KOPT-K1 (cell line): ENCODE data around the gene KLK1.
"Not testable (repeated sequence)": the region's sequence is repeated elsewhere in the genome, so short reads cannot be mapped to it uniquely, and the experiment has no call there.

Experiments
- H3K27ac ChIP-seq: fragments of 200-600 bp; sonication (generic); 2 replicates; pipeline ENCODE4 v1.5.1; 2016; ENCODE audit warnings: antibody characterized with exemption, mild to moderate bottlenecking, low read depth, low read length; ENCODE audit not compliant: poor library complexity, severe bottlenecking
- H3K36me3 ChIP-seq: fragments of 200-600 bp; sonication (generic); 2 replicates; pipeline ENCODE4 v1.5.1; 2017; ENCODE audit warnings: antibody characterized with exemption, mild to moderate bottlenecking, low read length, moderate library complexity; ENCODE audit not compliant: insufficient read depth
- H3K9me3 ChIP-seq: fragments of 200-600 bp; sonication (generic); 2 replicates; pipeline ENCODE4 v1.5.1; 2017; ENCODE audit warnings: antibody characterized with exemption, low read length, mild to moderate bottlenecking; ENCODE audit not compliant: insufficient read depth, poor library complexity, severe bottlenecking

KLK1 gene

DNA sequence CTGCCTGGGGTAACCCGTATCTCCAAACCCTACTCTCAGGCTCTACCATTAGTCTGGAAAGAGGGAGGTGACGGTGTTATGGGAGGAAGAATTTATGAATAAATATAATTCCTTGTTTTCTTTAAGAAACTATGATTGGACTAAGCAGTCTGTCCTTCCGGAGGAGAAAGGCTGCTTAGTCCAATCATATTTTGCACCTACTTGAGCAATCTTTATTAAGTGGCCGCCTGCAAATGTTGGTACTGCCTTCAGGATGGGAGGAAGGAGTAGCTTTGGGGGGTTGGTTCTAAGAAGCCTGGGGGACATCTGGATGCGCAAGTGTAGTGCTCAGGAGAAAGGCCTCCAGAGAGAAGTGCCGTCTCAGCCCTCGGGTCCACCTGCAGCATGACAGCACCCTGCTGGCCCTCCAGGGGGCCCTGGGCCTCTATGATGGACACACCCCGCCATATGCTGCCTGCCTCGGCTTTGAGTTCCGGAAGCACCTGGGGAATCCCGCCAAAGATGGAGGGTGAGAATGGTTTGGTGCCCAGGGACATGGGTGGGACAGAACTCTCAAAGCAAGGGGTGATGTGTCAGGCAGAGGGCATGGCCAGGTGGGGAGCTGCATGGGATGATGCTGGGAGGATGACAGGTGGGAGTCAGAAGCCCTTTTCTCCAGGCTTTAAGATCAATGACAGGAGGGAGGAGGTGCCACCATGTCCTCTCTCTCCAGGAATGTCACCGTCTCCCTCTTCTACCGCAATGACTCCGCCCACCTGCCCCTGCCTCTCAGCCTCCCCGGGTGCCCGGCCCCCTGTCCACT, 29.3 kb downstream of the KLK1 start:
- H3K9me3 ChIP-seq: no peaks in the 10 kb centered on the region
- no peak overlapping the region for H3K27ac ChIP-seq
- H3K36me3 ChIP-seq: peaks cover 43% of the 10 kb centered on the region

DNA sequence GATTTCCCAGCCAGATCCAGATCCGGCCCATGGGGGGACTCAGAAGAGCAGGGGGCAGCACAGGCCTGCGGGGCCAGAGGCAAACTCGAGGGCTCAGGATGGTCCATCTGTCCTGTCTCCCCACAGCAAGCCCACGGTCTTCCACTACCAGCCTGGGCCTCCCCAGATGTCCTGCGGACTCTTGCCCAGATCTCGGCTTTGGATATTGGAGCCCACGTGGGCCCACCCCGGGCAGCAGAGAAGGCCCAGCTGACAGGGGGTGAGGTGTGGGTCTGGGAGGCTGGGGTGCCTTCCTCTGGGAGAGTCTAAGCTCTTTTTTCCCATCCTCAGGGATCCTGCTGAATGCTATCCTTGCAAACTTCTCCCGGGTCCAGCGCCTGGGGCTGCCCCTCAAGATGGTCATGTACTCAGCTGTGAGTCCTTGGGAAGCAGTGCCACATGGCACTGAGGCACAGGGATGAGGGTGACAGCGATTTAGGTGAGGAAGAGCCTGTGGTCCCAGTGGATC, 30.0 kb downstream of the KLK1 start:
- Histone ChIP-seq H3K36me3 (peaks cover 36% of the 10 kb centered on the region), H3K9me3 (no peaks in the 10 kb centered on the region), H3K27ac (no peak overlapping the region)

DNA sequence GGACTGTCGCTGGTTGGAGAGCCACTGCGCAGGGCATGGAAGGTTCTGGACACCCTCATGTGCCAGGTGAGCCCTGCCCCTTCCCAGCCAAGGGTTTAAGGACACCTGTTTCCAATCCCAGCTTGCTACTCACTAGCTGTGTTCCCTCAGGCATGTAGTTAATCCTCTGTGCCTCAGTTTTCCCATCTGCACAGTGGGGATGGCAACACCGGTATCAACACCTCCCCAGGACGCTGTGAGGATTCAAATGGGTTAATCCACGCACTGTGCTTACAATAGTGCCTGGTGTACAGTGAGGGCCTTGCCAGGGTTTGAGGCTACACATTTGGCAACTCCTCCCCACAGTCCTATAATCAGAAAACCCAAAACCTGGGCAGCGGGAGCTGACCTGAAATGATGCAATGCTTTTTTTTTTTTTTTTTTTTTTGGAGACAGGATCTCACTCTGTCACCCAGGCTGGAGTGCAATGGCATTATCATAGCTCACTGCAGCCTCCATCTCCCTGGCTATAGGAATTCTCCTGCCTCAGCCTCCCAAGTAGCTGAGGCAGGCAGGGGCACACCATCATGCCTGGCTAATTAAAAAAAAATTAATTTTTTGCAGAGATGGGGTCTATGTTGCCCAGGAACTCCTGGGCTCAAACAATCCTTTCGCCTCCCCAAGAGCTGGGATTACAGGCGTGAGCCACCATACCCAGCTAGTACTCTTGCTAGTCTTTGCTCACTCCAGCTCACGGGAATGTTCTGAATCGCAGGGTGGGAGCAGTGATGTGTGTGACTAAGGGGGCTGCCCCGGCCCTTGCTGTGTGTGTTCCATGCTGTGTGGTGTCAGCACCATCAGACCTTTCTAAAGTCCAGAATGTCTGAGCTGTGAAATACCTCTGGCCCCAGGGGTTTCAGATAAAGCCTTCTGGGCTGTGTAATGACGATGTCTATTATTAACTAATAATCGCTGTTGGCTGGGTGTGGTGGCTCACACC, 31.0 kb downstream of the KLK1 start:
- H3K27ac ChIP-seq: no peak overlapping the region
- no peaks in the 10 kb centered on the region for H3K9me3 ChIP-seq
- peaks cover 26% of the 10 kb centered on the region for H3K36me3 ChIP-seq

DNA sequence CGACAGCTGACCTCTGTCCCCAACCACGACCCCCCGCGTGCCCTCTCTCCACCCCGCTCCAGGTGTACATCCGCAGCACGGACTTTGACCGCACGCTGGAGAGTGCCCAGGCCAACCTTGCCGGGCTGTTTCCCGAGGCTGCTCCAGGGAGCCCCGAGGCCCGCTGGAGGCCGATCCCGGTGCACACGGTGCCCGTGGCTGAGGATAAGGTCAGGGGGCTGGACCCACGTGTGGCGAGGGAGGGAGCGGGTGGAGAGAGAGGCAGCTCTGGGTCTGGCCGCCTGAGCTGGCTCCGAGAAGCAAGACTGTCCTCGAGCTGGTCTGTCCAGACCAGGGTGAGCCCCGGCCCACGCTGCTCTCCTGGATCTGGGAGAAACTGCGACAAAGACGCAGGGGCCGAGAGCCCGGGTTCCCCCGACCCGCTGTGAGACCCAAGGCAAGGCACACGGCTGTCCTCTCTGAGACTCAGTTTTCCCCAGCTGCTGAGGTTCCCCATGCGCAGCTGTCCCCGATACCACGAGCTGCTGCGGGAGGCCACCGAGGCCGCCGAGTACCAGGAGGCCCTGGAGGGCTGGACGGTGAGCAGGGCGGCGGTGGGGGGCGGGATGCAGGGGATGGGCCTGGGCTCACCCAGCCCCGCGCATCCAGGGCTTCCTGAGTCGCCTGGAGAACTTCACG, 31.9 kb downstream of the KLK1 start:
- Histone ChIP-seq H3K36me3 (peaks cover 17% of the 10 kb centered on the region), H3K9me3 (no peaks in the 10 kb centered on the region), H3K27ac (no peak overlapping the region)

DNA sequence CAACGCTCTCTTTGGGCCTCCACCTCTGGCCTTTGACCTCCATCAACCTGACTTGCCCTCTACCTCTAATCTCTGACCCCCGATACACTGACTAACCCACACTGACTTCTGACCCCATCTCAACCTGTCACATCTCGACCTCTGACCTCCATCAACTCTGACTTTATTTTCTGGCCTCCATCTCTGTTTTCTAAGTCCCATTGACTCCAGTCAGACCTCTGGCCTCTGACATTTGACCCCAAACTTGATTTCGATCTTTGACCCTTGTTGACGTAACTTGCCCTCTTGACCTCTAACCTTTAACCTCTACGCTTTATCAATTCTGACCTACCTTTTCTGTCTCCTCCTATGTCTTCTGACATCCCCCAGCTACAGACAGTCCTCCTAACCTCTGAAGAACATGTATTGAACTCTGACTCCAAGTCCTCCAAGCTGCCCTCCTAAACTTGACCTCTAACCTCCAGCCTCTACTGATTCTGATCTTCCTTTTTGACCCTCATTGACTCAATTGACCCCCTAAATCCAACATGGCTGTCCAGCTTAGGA, 32.6 kb downstream of the KLK1 start:
- Histone ChIP-seq H3K27ac (no peak overlapping the region), H3K36me3 (peaks cover 10% of the 10 kb centered on the region), H3K9me3 (no peaks in the 10 kb centered on the region)

DNA sequence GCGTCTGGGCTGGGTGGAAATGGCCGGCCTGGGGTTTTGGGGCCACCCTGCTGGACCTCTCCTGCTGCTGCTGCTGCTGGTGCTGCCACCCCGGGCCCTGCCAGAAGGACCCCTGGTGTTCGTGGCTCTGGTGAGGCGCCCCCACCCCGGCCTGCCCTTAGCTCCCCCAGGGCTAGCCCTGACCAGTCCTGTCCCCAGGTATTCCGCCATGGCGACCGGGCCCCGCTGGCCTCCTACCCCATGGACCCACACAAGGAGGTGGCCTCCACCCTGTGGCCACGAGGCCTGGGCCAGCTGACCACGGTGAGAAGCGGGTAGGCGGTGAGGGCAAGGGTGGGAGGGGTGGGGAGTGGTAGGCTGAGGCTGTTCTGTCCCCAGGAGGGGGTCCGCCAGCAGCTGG, 33.2 kb downstream of the KLK1 start, which contains the start of gene ACP4:
ACP4 (plus strand) TSS at position 20 of the 400 bp plus-strand sequence; CDS start at position 20, 0 bp downstream.
- Histone ChIP-seq H3K27ac (no peak within 1 kb of the TSS), H3K36me3 (peaks cover 4% of the 10 kb centered on the region; the same call in 1 of the 2 replicates), H3K9me3 (no peaks in the 10 kb centered on the region)

DNA sequence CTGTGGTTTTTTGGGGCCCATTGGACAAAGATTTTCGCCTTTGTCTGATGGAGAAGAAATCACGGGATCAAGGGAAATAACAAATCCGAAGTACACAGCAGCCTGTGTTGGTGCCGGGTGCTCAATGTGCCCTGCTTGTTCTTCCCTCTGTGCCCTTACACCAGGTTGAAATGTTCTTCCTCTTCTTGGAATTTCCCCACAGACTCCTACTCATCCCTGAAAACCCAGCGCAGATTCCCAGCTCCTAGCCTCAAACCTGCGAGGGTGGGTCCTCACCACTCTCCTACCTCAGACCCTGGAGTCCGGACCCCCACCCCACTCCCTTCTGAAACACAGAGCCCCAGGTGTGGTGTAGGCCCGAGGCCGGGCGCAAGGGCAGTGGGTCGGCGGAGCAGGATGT, 38.3 kb downstream of the KLK1 start:
- no peak overlapping the region for H3K27ac ChIP-seq
- H3K9me3 ChIP-seq: no peaks in the 10 kb centered on the region
- no peaks in the 10 kb centered on the region for H3K36me3 ChIP-seq

DNA sequence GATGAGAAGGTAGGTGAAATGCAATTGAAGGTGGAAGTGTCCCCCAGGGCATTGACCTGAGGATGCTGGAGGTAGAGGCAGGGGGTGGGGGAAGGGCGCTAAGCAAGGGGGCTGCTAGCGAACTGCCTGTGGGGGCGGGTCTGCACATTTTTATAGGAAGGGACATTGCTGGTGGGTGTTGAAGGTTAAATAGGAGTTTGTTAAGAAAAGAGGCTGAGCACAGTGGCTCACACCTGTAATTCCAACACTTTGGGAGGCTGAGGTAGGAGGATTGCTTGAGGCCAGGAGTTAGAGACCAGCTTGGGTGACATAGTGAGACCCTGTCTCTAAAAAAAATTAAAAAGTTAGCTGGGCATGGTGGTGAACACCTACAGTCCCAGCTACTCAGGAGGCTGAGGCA, 38.9 kb downstream of the KLK1 start:
- no peak overlapping the region for H3K27ac ChIP-seq
- H3K9me3 ChIP-seq: no peaks in the 10 kb centered on the region
- no peaks in the 10 kb centered on the region for H3K36me3 ChIP-seq

DNA sequence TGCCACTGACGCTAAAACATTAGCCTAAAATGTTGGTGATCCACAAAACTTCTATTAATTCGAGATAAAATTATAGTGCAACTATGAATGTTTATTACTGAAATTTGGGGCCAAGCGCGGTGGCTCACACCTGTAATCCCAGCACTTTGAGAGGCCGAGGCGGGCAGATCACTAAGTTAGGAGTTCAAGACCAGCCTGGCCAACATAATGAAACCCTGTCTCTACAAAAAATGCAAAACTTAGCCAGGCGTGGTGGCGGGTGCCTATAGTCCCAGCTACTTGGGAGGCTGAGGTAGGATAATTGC, 39.8 kb downstream of the KLK1 start:
- H3K9me3 ChIP-seq, H3K27ac ChIP-seq, H3K36me3 ChIP-seq: not testable (repeated sequence)

DNA sequence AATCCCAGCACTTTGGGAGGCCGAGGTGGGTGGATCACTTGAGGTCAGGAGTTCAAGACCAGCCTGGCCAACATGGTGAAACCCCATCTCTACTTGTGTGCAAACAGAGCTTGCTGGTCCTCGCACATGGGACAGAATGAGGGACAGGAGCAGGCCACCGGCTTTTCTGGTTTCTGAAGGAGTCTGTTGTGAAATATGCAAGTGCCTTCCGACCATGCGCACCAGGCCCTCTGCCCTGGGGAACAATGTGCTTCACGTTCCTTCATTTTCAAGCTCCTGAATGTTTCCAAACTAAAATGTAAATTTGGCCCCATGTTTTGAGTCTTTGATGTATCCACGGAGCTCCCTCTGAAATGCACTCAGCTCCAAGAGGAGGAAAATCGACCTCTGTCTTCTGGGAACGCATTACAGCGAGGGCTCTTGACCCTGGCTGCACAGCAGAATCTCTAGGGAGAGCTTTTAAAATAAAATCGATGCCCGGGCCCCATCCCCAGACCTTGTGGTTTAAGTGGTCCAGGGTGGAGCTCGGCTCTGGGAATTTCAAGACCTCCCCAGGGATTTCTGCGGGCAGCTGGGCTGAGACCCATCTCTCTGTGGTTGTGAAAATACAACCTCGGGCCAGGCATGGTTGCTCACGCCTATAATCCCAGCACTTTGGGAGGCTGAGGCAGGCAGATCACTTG, 42.7 kb downstream of the KLK1 start:
- Histone ChIP-seq H3K9me3 (no peaks in the 10 kb centered on the region), H3K36me3 (no peaks in the 10 kb centered on the region), H3K27ac (no peak overlapping the region)

DNA sequence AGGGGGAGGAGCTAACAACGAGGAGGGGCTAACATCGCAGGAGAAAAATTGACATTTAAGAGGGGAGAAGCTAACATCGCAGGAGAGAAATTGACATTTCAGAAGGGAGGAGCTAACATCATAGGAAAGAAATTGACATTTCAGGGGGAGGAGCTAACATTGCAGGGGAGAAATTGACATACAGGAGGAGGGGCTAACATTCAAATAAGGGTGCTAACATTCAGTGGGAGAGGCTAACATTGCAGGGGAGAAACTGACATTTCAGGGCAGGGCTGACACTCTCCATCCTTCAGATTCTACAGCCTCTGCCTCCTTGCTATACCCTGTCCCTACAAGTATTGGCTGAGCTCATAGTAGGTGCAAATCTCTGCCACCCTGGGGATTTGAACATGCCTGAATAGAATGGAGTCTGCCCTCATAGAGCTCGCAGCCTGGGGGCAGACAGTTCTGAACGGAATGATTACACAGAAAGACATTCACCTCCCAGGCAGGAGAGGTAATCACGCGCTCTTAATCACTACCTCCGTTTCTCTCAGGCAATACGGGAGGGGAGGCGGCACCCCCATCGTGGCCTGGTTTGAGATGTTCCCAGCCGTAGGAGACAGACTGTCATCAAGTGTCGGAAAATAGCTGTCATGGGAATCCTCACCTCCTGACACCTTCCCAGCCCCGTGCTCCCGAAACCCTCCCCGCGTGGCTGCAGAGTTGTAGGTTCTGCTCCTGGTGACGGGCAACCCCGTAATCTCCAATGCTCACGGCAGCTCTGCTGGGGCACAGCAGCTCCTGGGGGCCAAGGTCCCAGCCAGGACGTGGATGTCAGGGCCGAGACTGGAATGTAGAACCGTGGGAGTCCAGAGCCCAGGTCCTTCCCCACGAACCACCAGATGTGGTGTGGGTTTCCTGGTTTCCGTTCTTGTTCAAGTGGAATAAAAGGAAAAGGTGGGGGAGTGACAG, 43.8 kb downstream of the KLK1 start:
- Histone ChIP-seq H3K9me3 (no peaks in the 10 kb centered on the region), H3K36me3 (no peaks in the 10 kb centered on the region), H3K27ac (no peak overlapping the region)

DNA sequence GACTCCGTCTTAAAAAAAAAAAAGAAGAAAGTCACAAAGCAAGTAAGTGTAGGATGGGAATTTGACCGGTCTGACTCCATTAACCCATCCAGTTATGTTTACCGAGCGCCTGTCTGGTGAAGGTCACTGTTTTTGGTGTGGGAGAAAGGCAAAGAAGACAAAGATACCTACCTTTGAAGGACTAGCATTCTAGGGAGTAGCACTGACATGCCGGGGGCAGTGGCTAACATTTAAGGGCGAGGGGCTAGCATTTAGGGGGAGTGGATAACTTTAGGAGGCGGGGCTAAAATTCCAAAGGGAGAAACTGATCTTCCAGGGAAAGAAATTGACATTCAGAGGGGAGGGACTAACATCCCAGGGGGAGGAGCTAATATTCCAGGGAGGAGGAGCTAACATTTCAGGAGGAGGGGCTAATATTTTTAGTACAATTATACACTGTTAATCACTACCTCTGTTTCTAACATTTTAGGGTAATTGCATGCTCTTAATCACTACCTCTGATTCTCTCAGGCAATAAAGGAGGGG, 44.6 kb downstream of the KLK1 start:
- Histone ChIP-seq H3K27ac (no peak overlapping the region), H3K9me3 (no peaks in the 10 kb centered on the region), H3K36me3 (no peaks in the 10 kb centered on the region)

DNA sequence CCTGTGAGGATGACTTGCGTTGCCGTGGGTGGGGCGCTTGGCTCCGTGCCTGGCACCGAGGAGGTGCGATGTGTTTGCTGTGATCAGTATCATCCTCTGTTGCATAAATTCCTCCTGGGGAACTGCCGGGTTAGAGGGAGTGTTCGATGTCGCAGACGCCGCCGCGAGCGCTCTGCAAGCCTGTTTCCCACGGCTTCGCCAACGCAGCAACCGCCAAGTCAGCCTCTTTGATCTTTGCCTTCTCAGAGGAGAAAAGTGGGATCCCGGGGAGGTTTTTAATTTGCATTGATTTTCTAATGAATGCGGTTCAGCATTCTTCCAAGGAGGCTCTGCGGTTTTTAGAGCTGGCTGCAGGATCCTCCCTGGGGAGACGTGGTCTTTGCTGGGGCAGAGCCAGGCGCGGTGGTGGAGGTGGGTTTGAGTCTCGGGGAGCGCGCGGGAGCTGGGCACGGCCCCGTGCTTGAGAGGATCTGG, 45.7 kb downstream of the KLK1 start:
- H3K9me3 ChIP-seq: no peaks in the 10 kb centered on the region
- no peaks in the 10 kb centered on the region for H3K36me3 ChIP-seq
- no peak overlapping the region for H3K27ac ChIP-seq
